T-helper 17 cell (primary cell): ENCODE measurements around the gene GOSR2. TPM values are rescaled to one million over a fixed set of nuclear protein-coding genes. Genes with fewer than 3 reads are reported as not detected.
"Not testable (repeated sequence)": the region's sequence is repeated elsewhere in the genome, so short reads cannot be mapped to it uniquely, and the experiment has no call there.

Experiments
- ATAC-seq: fragments of 150-1000 bp; cut with Tn5 transposase; 2 replicates; pipeline ENCODE4 v1.10.0; 2021; ENCODE audit warnings: mild to moderate bottlenecking, moderate library complexity
- DNase-seq, 3 donors: peaks; one replicate each; pipeline versions ENCODE4 v3.0.0 to v3.0.0-alpha.2; 2020 to 2021
- H3K9me3 ChIP-seq: one replicate; pipeline ENCODE4 v1.7.0; 2013; ENCODE audit warnings: low read length, mild to moderate bottlenecking; ENCODE audit not compliant: control insufficient read depth, poor library complexity, severe bottlenecking
- H3K27ac Mint-ChIP-seq: one replicate; pipeline ENCODE4 v1.8.0; 2022; ENCODE audit warnings: mild to moderate bottlenecking, moderate library complexity, mixed read lengths
- H3K27me3 Mint-ChIP-seq: one replicate; pipeline ENCODE4 v1.8.0; 2022; ENCODE audit warnings: mixed read lengths
- H3K36me3 Mint-ChIP-seq: one replicate; pipeline ENCODE4 v1.8.0; 2022; ENCODE audit warnings: low read depth, mixed read lengths
- H3K4me1 Mint-ChIP-seq: one replicate; pipeline ENCODE4 v1.8.0; 2022; ENCODE audit warnings: mild to moderate bottlenecking, mixed read lengths
- H3K4me3 Mint-ChIP-seq: one replicate; pipeline ENCODE4 v1.8.0; 2022; ENCODE audit warnings: mild to moderate bottlenecking, moderate library complexity, mixed read lengths
- total RNA-seq, 4 donors: library from RNA in 2 of 4; stranded (reverse) in 2 of 4; gene quantifications; one replicate each; pipeline ENCODE4 v1.2.3 and lab custom pipeline; 2022 to 2026

Gene GOSR2
- total RNA-seq, 2 donors from 2014 or later, result 54.5 to 57.9 TPM

GRCh38 chr17:46898860-46899259, 24.1 kb upstream of the GOSR2 start:
- Mint-ChIP-seq H3K4me1 (no peaks in the 10 kb centered on the region), H3K27me3 (peaks cover 17% of the 10 kb centered on the region), H3K4me3 (no peak overlapping the region), H3K36me3 (no peaks in the 10 kb centered on the region), H3K27ac (no peak overlapping the region)
- ATAC-seq, result no peak
- no peaks in the 10 kb centered on the region for H3K9me3 ChIP-seq
- no peak for DNase-seq

GRCh38 chr17:46901291-46901690, 21.7 kb upstream of the GOSR2 start:
- DNase-seq (no peak), ATAC-seq (no peak)
- H3K9me3 ChIP-seq, result no peaks in the 10 kb centered on the region
- Mint-ChIP-seq H3K36me3 (peaks cover 2% of the 10 kb centered on the region), H3K27me3 (peaks cover 17% of the 10 kb centered on the region), H3K27ac (no peak overlapping the region), H3K4me3 (no peak overlapping the region), H3K4me1 (peaks cover 3% of the 10 kb centered on the region)

GRCh38 chr17:46903762-46904672, 18.9 kb upstream of the GOSR2 start:
- Mint-ChIP-seq H3K4me1 (peaks cover 3% of the 10 kb centered on the region), H3K4me3 (no peak overlapping the region), H3K27ac (no peak overlapping the region), H3K27me3 (peaks cover 21% of the 10 kb centered on the region), H3K36me3 (peaks cover 2% of the 10 kb centered on the region)
- no peak for DNase-seq
- H3K9me3 ChIP-seq, result no peaks in the 10 kb centered on the region
- no peak for ATAC-seq

GRCh38 chr17:46908068-46908737, 14.8 kb upstream of the GOSR2 start:
- Mint-ChIP-seq H3K27me3 (peaks cover 29% of the 10 kb centered on the region), H3K4me3 (no peak overlapping the region), H3K36me3 (peaks cover 2% of the 10 kb centered on the region), H3K27ac (no peak overlapping the region), H3K4me1 (peaks cover 5% of the 10 kb centered on the region)
- H3K9me3 ChIP-seq, result no peaks in the 10 kb centered on the region
- no peak for DNase-seq
- ATAC-seq, result no peak

- Mint-ChIP-seq H3K4me1 (peaks cover 5% of the 10 kb centered on the region), H3K27ac (no peak overlapping the region), H3K36me3 (no peaks in the 10 kb centered on the region), H3K27me3 (peaks cover 29% of the 10 kb centered on the region), H3K4me3 (no peak overlapping the region)
- no peaks in the 10 kb centered on the region for H3K9me3 ChIP-seq
- DNase-seq (no peak), ATAC-seq (no peak)
These were observed 12.6 kb upstream of the GOSR2 start for GRCh38 chr17:46910179-46910927.

GRCh38 chr17:46911311-46911710, 11.6 kb upstream of the GOSR2 start:
- ATAC-seq, result no peak
- no peaks in the 10 kb centered on the region for H3K9me3 ChIP-seq
- H3K36me3 Mint-ChIP-seq, result no peaks in the 10 kb centered on the region
- no peak overlapping the region for H3K4me3 Mint-ChIP-seq
- no peak overlapping the region for H3K27ac Mint-ChIP-seq
- H3K4me1 Mint-ChIP-seq, result peaks cover 2% of the 10 kb centered on the region
- peaks cover 29% of the 10 kb centered on the region for H3K27me3 Mint-ChIP-seq
- no peak for DNase-seq

GRCh38 chr17:46915596-46915995, 7.4 kb upstream of the GOSR2 start:
- peaks cover 8% of the 10 kb centered on the region for H3K27me3 Mint-ChIP-seq
- no peaks in the 10 kb centered on the region for H3K4me1 Mint-ChIP-seq
- H3K27ac Mint-ChIP-seq, result no peak overlapping the region
- no peak overlapping the region for H3K4me3 Mint-ChIP-seq
- no peaks in the 10 kb centered on the region for H3K9me3 ChIP-seq
- H3K36me3 Mint-ChIP-seq, result no peaks in the 10 kb centered on the region
- no peak for ATAC-seq
- DNase-seq, result no peak

GRCh38 chr17:46916211-46916610, 6.7 kb upstream of the GOSR2 start:
- Mint-ChIP-seq H3K4me1 (no peaks in the 10 kb centered on the region), H3K27ac (no peak overlapping the region), H3K36me3 (no peaks in the 10 kb centered on the region)

GRCh38 chr17:46916623-46917022, 6.3 kb upstream of the GOSR2 start:
- Mint-ChIP-seq H3K4me1 (no peaks in the 10 kb centered on the region), H3K27me3 (peaks cover 4% of the 10 kb centered on the region), H3K4me3 (no peak overlapping the region), H3K36me3 (no peaks in the 10 kb centered on the region), H3K27ac (no peak overlapping the region)
- no peaks in the 10 kb centered on the region for H3K9me3 ChIP-seq
- DNase-seq, result no peak
- no peak for ATAC-seq

More at GRCh38 chr17:46916211-46916610, 6.7 kb upstream of the GOSR2 start:
- ATAC-seq (no peak), DNase-seq (no peak)
- Mint-ChIP-seq H3K27me3 (peaks cover 4% of the 10 kb centered on the region), H3K4me3 (no peak overlapping the region)
- H3K9me3 ChIP-seq, result no peaks in the 10 kb centered on the region

GRCh38 chr17:46917041-46917440, 5.9 kb upstream of the GOSR2 start:
- H3K27me3 Mint-ChIP-seq, result peaks cover 3% of the 10 kb centered on the region
- no peak for DNase-seq
- no peaks in the 10 kb centered on the region for H3K36me3 Mint-ChIP-seq
- no peaks in the 10 kb centered on the region for H3K4me1 Mint-ChIP-seq
- H3K27ac Mint-ChIP-seq, result no peak overlapping the region
- H3K9me3 ChIP-seq, result no peaks in the 10 kb centered on the region
- ATAC-seq, result no peak
- no peak overlapping the region for H3K4me3 Mint-ChIP-seq

- no peak for DNase-seq
These were observed 5.4 kb upstream of the GOSR2 start for GRCh38 chr17:46917516-46917915.

GRCh38 chr17:46921962-46922361, 998 bp upstream of the GOSR2 start:
- not testable (repeated sequence) for H3K36me3 Mint-ChIP-seq, DNase-seq, H3K27me3 Mint-ChIP-seq, ATAC-seq, H3K9me3 ChIP-seq
- peaks cover 34% of the 10 kb centered on the region for H3K4me1 Mint-ChIP-seq
- peak overlapping the region; percentile 80 for H3K4me3 Mint-ChIP-seq
- peak overlapping the region; percentile 97 for H3K27ac Mint-ChIP-seq

More at GRCh38 chr17:46917516-46917915, 5.4 kb upstream of the GOSR2 start:
- no peaks in the 10 kb centered on the region for H3K9me3 ChIP-seq
- Mint-ChIP-seq H3K27ac (no peak overlapping the region), H3K4me3 (no peak overlapping the region), H3K27me3 (no peaks in the 10 kb centered on the region), H3K36me3 (no peaks in the 10 kb centered on the region), H3K4me1 (peaks cover 2% of the 10 kb centered on the region)
- ATAC-seq, result no peak

- Mint-ChIP-seq H3K4me1 (peaks cover 39% of the 10 kb centered on the region), H3K27me3 (no peaks in the 10 kb centered on the region), H3K4me3 (peak overlapping the region; percentile 95), H3K27ac (peak overlapping the region; percentile 97), H3K36me3 (no peaks in the 10 kb centered on the region)
- H3K9me3 ChIP-seq, result no peaks in the 10 kb centered on the region
- ATAC-seq (peak; percentile 8), DNase-seq (no peak)
These were observed 515 bp upstream of the GOSR2 start for GRCh38 chr17:46922487-46922803.
